NCI-H1105 treated with DMSO at 0.1 percent for 48 hours (cell line): ENCODE measurements around the gene NDC1.

ENCODE experiments used
- DNase-seq: peaks from one replicate; lab custom pipeline; 2025; lab: John Stamatoyannopoulos, UW

Gene NDC1

GRCh38 chr1:53731043-53731600 lies 107.0 kb downstream of the NDC1 start:
- DNase-seq: no peak

GRCh38 chr1:53730224-53730865 lies 107.8 kb downstream of the NDC1 start:
- DNase-seq: no peak

- no peak for DNase-seq
These were observed 108.5 kb downstream of the NDC1 start for GRCh38 chr1:53729456-53730223.

- DNase-seq: no peak
These were observed 109.2 kb downstream of the NDC1 start for GRCh38 chr1:53728702-53729455.

- DNase-seq: no peak
These were observed 109.9 kb downstream of the NDC1 start for GRCh38 chr1:53728196-53728595.

GRCh38 chr1:53727461-53728092 lies 110.5 kb downstream of the NDC1 start:
- DNase-seq: no peak

- no peak for DNase-seq
These were observed 112.0 kb downstream of the NDC1 start for GRCh38 chr1:53726009-53726600.

GRCh38 chr1:53725238-53725689 lies 112.8 kb downstream of the NDC1 start:
- no peak for DNase-seq

GRCh38 chr1:53722025-53722424 lies 116.1 kb downstream of the NDC1 start:
- DNase-seq: no peak

- DNase-seq: no peak
These were observed 117.0 kb downstream of the NDC1 start for GRCh38 chr1:53721088-53721487.

- DNase-seq: no peak
These were observed 118.6 kb downstream of the NDC1 start for GRCh38 chr1:53719469-53719868.

GRCh38 chr1:53718443-53718842 lies 119.7 kb downstream of the NDC1 start:
- no peak for DNase-seq

- DNase-seq: no peak
These were observed 120.9 kb downstream of the NDC1 start for GRCh38 chr1:53717025-53717804.

GRCh38 chr1:53716150-53716549 lies 121.9 kb downstream of the NDC1 start:
- no peak for DNase-seq

- DNase-seq: no peak
These were observed 122.6 kb downstream of the NDC1 start for GRCh38 chr1:53715478-53715877.
